ENCODE measurements around the gene HPCAL4. TPM values are rescaled to one million over a fixed set of nuclear protein-coding genes. Genes with fewer than 3 reads are reported as not detected.

HPCAL4 gene
- total RNA-seq, 2 experiments from 2014 or later: 1.8 to 2.2 TPM

DNA sequence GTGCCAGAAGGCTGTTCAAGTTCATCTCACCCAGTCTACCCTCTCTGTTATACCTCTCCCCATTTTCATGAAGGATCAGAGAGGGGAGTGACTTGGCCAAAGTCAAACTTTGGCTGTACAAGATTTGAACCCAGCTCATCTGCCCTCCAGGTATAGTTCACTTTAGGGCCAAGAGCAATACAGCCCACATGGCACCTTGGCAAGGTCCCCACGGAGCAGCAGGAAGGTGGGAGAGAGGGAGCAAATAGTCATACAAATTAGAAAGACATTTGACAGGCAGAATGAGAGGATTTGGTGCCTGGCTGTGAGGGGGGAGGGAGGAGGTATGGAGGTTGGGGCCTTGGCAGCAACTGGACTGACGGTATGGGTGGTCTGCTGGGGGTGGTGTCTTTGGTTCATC, 1.0 kb downstream of the HPCAL4 start:
- DNase-seq: no peak
- Mint-ChIP-seq H3K9me3 (no peaks in the 10 kb centered on the region), H3K27ac (no peak overlapping the region), H3K36me3 (no peaks in the 10 kb centered on the region), H3K4me1 (peaks cover 38% of the 10 kb centered on the region), H3K4me3 (peak overlapping the region; percentile 81), H3K27me3 (peaks cover 36% of the 10 kb centered on the region)

DNA sequence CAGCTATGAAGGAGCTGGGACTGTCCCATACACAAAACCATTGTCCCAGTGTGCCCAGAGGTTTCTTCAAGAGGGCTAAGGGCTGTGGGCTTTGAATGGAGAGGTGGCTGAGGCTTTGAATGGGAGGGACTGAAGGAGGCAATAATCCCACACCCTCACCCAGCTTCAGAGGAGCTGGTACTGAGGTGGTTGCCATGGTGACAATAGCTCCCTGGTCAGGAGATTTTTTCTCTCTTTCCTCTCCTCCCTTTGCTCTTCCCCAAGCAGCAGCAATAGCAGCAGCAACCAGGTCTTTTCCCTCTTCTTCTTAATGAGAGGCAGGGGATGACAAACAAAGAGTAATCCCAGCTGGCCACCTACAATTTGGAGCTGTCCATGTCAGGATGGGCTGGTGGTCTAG, 1.6 kb downstream of the HPCAL4 start:
- peaks cover 33% of the 10 kb centered on the region for H3K4me1 Mint-ChIP-seq
- DNase-seq: no peak
- H3K36me3 Mint-ChIP-seq: no peaks in the 10 kb centered on the region
- H3K27me3 Mint-ChIP-seq: peaks cover 39% of the 10 kb centered on the region
- H3K27ac Mint-ChIP-seq: no peak overlapping the region
- no peak overlapping the region for H3K4me3 Mint-ChIP-seq
- H3K9me3 Mint-ChIP-seq: no peaks in the 10 kb centered on the region

DNA sequence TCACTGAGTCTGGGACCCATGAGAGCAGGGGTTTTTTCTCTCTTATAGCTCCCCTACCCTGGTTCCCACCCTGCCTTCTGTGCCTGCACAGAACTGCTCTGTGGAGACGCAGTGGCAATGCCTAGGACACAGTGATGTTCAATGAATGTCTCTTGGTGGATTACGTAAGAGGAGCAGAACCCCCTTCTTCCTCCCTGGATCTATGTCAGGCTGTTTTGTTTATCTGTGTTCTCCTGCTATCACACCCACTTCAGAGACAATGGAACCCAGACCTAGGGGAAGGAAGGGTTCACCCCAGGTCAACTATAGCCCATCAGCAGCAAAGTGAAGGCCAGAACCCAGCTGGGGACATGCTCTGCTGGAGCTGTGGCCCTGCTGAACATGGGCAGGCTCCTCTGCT, 2.0 kb downstream of the HPCAL4 start:
- H3K27ac Mint-ChIP-seq: no peak overlapping the region
- no peaks in the 10 kb centered on the region for H3K36me3 Mint-ChIP-seq
- H3K27me3 Mint-ChIP-seq: peaks cover 43% of the 10 kb centered on the region
- H3K9me3 Mint-ChIP-seq: no peaks in the 10 kb centered on the region
- peaks cover 31% of the 10 kb centered on the region for H3K4me1 Mint-ChIP-seq
- DNase-seq: no peak
- no peak overlapping the region for H3K4me3 Mint-ChIP-seq

DNA sequence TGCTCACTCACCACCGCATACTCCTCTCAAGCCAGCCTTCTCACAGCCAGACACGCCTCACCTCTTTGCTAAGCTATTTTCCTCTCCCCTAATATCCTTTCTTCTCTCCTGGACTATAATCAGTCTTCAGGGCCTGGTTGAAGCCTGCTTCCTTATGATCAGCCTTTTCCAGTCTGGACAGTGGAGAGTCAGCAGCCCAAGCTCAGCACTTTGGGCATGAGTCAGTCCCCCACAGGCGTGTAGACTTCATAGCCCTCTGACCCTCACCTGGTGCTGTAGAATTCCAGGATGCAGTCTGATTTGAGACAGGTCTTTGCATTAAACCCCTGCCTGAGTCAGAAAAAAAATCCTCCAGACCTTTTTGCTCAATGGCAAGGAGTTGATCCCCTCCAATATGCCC, 2.5 kb downstream of the HPCAL4 start:
- Mint-ChIP-seq H3K9me3 (no peaks in the 10 kb centered on the region), H3K27ac (no peak overlapping the region), H3K36me3 (no peaks in the 10 kb centered on the region), H3K4me3 (no peak overlapping the region), H3K4me1 (peaks cover 29% of the 10 kb centered on the region), H3K27me3 (peaks cover 43% of the 10 kb centered on the region)
- DNase-seq: no peak

DNA sequence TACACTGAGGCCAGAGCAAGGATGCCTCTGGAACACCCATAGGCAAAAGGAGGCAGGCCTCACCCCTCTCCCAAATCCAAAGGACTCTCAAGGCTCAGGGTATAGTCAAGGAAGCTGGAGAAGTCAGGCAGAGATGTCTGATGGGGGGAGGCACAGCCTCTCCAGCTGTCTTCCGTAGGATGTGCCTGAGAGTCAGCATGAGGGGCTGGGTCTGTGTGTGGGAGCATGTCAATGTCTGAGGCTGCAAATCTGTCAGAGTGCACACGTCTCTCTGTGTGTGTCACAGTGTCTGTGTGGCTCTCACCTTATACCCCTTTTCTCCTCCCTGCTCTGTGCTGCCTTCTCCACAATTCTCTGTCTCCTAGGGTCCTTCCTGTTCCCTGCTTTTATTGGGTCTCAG, 4.0 kb downstream of the HPCAL4 start:
- H3K27me3 Mint-ChIP-seq: peaks cover 34% of the 10 kb centered on the region
- H3K27ac Mint-ChIP-seq: no peak overlapping the region
- H3K9me3 Mint-ChIP-seq: no peaks in the 10 kb centered on the region
- no peak overlapping the region for H3K4me3 Mint-ChIP-seq
- H3K36me3 Mint-ChIP-seq: peaks cover 3% of the 10 kb centered on the region
- DNase-seq: no peak
- peaks cover 22% of the 10 kb centered on the region for H3K4me1 Mint-ChIP-seq

DNA sequence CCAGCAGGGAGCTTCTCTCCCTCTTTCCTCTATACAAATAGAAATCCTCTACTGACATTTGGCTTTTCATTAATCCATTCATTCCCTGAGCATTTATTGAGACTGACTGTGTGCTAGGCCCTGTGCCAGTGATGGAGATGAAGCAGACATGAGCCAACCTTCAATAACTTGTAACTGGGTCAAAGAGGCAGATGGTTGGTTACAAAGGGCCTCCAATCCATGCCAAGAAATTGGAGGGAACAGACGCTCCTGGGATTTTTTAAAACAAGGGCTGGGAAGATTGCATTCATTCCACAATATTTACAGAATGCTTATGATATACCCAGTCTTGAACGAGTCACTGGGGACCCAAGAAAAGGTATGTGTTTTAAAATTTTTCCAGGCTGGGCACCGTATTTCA, 6.2 kb downstream of the HPCAL4 start:
- H3K36me3 Mint-ChIP-seq: peaks cover 3% of the 10 kb centered on the region
- H3K27me3 Mint-ChIP-seq: peaks cover 24% of the 10 kb centered on the region
- DNase-seq: no peak
- H3K4me1 Mint-ChIP-seq: peaks cover 24% of the 10 kb centered on the region
- H3K27ac Mint-ChIP-seq: no peak overlapping the region
- H3K9me3 Mint-ChIP-seq: no peaks in the 10 kb centered on the region
- H3K4me3 Mint-ChIP-seq: no peak overlapping the region

DNA sequence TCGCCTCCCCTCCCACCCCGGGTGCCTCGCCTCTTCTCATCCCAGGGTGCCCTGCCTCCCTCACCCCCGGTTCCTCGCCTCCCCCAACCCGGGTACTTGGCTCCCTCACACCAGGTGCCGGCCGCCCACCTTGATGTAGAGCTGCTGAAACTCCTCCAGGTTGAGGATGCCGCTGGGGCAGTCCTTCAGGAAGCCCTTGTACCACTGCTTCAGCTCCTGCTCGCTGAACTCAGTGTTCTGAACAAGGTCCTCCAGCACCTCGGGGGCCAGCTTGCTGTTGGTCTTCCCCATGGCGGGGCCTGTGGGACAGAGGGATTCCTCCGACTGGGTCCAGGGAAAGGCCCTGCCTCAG, 6.9 kb downstream of the HPCAL4 start:
- Mint-ChIP-seq H3K4me3 (no peak overlapping the region), H3K36me3 (peaks cover 3% of the 10 kb centered on the region), H3K4me1 (peaks cover 16% of the 10 kb centered on the region), H3K9me3 (no peaks in the 10 kb centered on the region), H3K27me3 (peaks cover 20% of the 10 kb centered on the region), H3K27ac (no peak overlapping the region)
- no peak for DNase-seq

DNA sequence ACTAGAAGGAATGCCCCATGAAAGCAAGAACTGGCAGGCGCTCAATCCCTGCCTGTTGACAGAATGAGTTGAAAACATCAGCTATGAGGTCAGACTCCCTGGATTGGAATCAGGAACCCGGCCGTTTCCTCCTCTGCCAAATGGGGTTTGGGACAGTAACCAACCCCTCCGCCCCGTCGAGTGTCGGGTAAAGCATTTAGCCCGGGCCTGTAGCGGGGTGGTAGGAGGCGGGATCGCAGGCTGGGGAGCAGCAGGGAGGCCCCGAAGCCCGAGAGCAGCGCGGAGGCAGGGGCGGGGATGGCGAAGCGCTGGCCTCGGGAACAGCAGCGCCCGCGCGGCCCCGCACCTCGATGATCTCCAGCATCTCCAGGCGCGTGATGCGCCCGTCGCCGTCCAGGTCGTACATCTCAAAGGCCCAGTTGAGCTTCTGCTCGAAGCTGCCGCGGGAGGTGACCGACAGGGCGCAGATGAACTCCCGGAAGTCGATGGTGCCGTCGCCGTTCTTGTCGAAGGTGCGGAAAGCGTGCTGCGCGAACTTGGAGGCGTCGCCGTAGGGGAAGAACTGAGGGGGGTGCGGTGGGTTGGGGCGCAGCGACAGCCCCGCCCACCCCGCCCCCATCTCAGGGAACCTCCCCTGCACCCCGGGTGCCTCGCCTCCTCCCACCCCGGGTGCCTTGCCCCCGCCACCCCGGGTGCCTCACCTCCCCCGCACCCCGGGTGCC, 7.5 kb downstream of the HPCAL4 start:
- Mint-ChIP-seq H3K27me3 (peaks cover 18% of the 10 kb centered on the region), H3K27ac (no peak overlapping the region), H3K4me1 (peaks cover 14% of the 10 kb centered on the region), H3K9me3 (no peaks in the 10 kb centered on the region), H3K36me3 (peaks cover 3% of the 10 kb centered on the region), H3K4me3 (no peak overlapping the region)
- no peak for DNase-seq

DNA sequence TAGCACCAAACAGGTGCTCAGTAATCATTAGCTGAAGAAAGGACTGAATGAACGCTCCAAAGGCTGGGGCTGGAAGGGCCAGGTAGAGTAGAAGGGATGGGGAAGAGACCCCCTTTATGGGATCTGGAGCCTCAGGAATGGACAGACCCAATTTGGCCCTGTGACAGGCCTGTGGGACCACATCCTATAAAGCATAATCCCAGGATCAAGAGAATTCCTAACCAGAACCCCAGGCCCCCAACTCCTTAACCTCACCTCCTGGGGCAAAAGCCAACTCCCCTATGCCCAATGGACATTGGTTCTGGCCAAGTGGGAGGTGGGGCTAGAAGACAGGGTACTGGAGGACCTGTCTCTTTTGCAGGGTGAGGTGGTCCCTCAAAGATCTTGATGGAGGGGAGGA, 9.2 kb downstream of the HPCAL4 start:
- Mint-ChIP-seq H3K4me1 (peaks cover 14% of the 10 kb centered on the region), H3K9me3 (no peaks in the 10 kb centered on the region), H3K4me3 (no peak overlapping the region), H3K36me3 (peaks cover 3% of the 10 kb centered on the region), H3K27ac (no peak overlapping the region), H3K27me3 (peaks cover 15% of the 10 kb centered on the region)
- DNase-seq: no peak

DNA sequence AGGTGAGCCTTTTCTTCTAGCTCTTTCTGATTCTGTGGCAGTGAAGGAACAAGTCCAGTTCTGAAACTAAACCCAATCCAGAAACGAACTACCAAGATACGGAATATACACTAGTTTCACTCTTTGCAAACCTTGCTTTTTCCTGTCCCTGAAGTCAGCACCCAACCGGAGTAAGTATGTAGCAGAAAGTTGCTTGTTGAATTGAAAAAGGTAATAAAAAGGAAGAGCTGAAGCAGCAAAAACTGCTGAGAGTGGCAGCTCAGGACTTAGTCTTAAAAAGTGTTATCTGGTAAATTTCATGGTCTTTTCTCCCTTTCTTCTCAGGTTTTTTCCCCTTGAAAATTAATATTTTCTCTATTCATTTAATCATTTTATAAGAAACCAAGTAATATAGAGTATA, 9.9 kb downstream of the HPCAL4 start:
- no peaks in the 10 kb centered on the region for H3K9me3 Mint-ChIP-seq
- H3K4me3 Mint-ChIP-seq: no peak overlapping the region
- no peak overlapping the region for H3K27ac Mint-ChIP-seq
- H3K36me3 Mint-ChIP-seq: peaks cover 3% of the 10 kb centered on the region
- H3K27me3 Mint-ChIP-seq: peaks cover 12% of the 10 kb centered on the region
- DNase-seq: no peak
- peaks cover 14% of the 10 kb centered on the region for H3K4me1 Mint-ChIP-seq

DNA sequence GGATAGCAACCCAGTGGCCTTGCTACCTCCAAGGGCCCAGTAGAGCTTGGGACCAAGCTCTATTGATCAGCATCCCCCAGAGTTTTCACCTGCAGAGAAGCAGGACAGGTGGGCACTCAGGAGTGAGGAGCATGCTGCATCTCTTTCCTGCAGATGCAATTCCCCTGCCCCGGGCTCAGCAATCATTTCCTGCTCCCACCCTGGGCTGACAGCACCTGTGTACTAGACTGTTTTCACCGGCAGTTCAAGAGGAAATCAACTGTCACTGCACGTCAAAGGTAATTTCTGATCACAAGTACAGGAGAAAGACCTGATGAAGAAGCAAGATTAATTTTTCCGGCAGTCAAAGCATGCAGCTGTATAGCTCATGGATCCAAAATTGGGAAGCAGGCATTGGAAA, 10.5 kb downstream of the HPCAL4 start:
- Mint-ChIP-seq H3K27ac (no peak overlapping the region), H3K4me3 (no peak overlapping the region), H3K4me1 (peaks cover 14% of the 10 kb centered on the region), H3K9me3 (no peaks in the 10 kb centered on the region), H3K36me3 (peaks cover 3% of the 10 kb centered on the region), H3K27me3 (peaks cover 9% of the 10 kb centered on the region)
- DNase-seq: no peak

DNA sequence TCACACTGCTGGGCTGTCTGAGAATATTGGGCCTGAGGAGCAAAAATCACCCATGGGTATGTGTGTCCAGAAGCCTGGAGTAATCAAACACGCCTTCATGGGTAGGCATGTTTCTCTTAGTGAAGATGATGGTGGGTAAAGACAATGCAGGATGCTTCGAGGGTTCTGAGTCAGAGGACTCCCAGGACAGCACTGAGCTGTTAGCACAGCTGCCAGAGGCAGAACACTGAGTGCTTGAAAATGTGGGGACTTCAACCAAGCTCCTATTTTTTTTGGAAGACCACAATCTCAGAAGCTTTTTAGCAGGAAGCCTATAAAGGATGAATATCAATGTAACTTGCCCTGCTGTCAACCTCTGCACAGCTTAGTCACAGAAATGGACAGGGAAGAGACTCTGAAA, 11.4 kb downstream of the HPCAL4 start:
- Mint-ChIP-seq H3K4me1 (peaks cover 14% of the 10 kb centered on the region), H3K36me3 (peaks cover 3% of the 10 kb centered on the region), H3K27ac (no peak overlapping the region), H3K4me3 (no peak overlapping the region), H3K9me3 (no peaks in the 10 kb centered on the region), H3K27me3 (peaks cover 6% of the 10 kb centered on the region)
- no peak for DNase-seq

DNA sequence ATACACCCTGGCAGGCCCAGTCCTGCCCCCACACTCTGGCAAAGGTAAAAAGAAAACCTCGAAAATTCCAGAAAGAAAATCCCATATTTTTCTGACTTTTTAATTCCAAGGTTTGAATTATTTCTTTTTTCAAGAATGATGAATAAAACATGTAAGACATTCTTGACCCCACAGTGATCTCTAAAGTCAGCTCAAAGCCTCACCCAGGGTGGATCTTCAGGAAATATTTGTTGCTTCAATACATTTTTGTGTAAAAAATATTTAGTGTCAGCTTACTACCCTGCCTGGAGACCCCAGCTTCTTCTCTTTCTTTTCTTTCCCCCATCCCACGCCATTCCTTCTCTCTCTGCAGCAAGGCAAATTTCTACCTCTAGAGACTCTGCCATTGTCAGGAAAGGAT, 12.3 kb downstream of the HPCAL4 start:
- H3K4me3 Mint-ChIP-seq: no peak overlapping the region
- no peak overlapping the region for H3K27ac Mint-ChIP-seq
- no peaks in the 10 kb centered on the region for H3K27me3 Mint-ChIP-seq
- DNase-seq: no peak
- peaks cover 13% of the 10 kb centered on the region for H3K4me1 Mint-ChIP-seq
- H3K36me3 Mint-ChIP-seq: peaks cover 3% of the 10 kb centered on the region
- H3K9me3 Mint-ChIP-seq: no peaks in the 10 kb centered on the region

DNA sequence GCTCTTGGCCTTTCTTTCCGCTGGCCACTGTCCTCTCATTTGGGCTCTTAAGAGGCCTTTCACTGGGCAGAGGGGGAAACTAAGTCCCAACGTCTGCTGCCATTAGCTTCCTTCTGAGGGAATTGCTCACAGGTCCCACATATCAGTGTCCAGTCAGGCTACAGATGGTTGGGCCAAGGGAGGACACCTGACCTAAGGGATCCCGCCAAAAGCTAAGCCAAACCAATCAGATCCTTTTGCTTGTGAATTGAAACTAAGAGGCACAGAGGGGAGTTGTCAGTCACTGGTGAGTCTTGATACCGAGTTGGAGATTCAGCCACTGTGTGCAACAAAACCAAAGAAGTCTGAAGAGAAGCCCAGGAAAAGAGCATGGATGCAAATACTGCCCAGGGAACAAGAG, 13.6 kb downstream of the HPCAL4 start:
- Mint-ChIP-seq H3K4me3 (no peak overlapping the region), H3K4me1 (peaks cover 13% of the 10 kb centered on the region), H3K36me3 (no peaks in the 10 kb centered on the region), H3K27me3 (peaks cover 4% of the 10 kb centered on the region), H3K27ac (no peak overlapping the region), H3K9me3 (no peaks in the 10 kb centered on the region)
- DNase-seq: no peak

DNA sequence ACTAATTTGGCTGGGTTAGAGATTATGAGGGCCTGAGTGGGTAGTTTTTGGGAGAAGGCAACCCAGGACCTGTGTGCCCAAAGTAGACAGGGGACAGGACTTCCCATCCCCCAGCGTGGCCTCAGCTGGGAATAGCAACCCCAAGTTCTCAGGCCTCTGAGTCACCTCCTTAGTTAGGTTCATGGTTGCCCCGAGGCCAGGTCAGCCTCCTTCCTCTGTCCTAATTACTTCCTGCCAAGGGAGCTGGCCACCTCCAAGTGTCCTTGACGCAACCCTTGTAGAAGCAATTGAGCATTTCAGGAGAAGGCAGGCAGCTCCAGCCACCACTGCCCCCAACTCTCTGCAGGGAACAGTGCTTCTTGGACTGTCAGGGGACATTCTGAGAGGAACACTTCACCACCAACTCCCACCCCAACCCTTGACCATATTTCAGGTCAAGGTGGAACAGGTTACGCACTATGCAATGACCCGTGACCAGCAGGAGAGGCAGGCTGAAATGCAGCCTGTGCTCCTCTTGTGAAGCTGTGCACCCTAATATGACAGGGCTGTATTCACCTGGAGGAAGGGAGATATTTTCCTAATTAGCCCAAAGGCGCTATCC, 14.2 kb downstream of the HPCAL4 start:
- Mint-ChIP-seq H3K27me3 (peaks cover 10% of the 10 kb centered on the region), H3K27ac (no peak overlapping the region), H3K4me1 (peaks cover 14% of the 10 kb centered on the region), H3K36me3 (no peaks in the 10 kb centered on the region), H3K9me3 (no peaks in the 10 kb centered on the region), H3K4me3 (no peak overlapping the region)
- no peak for DNase-seq

DNA sequence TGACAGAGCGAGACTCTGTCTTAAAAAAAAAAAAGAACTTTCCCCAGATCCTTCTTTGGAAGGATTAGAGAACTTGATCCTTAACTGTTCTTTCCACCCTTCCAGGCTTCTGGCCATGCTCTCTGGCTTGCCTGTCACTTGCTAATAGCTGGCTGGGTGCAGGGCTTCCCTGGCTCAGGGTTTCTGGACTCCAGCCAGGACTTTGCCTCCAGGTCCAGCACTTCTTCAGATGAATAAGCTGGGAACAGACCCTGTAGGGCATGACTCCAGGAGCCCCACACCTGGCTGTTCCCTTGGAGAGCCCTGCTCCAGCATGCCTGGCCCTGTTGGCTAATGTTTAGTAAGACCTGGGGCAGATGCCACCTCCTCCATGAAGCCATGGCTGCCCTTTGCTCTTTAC, 16.0 kb downstream of the HPCAL4 start:
- DNase-seq: no peak
- Mint-ChIP-seq H3K36me3 (no peaks in the 10 kb centered on the region), H3K4me3 (no peak overlapping the region), H3K4me1 (peaks cover 6% of the 10 kb centered on the region), H3K27ac (no peak overlapping the region), H3K27me3 (peaks cover 19% of the 10 kb centered on the region), H3K9me3 (no peaks in the 10 kb centered on the region)

All from activated naive CD8-positive, alpha-beta T cell treated with anti-CD3 and anti-CD28 coated beads for 36 hours (primary cell).